Mesenteric fat pad (tissue), 1 donor: Measurements from ENCODE around the gene ERCC4. TPM values are rescaled to one million over a fixed set of nuclear protein-coding genes. Genes with fewer than 3 reads are reported as not detected.

Experiments used
- DNase-seq: peaks from one replicate; pipeline ENCODE4 v3.0.0-alpha.2; 2020; ENCODE audit warnings: low spot score
- total RNA-seq: library from RNA; stranded (reverse); fragmentation: NEBNext Ultra II Directional; extraction: Animal tissue kit (Norgen Biotek cat#: 25700); gene quantifications from one replicate; pipeline ENCODE4 v1.2.1, GENCODE V29; 2021
- donor health status: DM: yes; HTN: yes; CAD: no.

The ERCC4 gene
- total RNA-seq, 1 donor from 2014 or later, result 12.2 TPM

GRCh38 chr16:13992322-13992721 lies 72.4 kb downstream of the ERCC4 start:
- DNase-seq, result peak; percentile 24

GRCh38 chr16:13992976-13993375 lies 73.0 kb downstream of the ERCC4 start:
- peak; percentile 33 for DNase-seq

GRCh38 chr16:13994239-13995106 lies 74.5 kb downstream of the ERCC4 start:
- peak; percentile 22 for DNase-seq

GRCh38 chr16:13995194-13995593 lies 75.2 kb downstream of the ERCC4 start:
- DNase-seq, result no peak

- peak; percentile 41 for DNase-seq
Measured at GRCh38 chr16:13996778-13997288, 76.9 kb downstream of the ERCC4 start.

- peak; percentile 24 for DNase-seq
Measured at GRCh38 chr16:13997526-13997925, 77.6 kb downstream of the ERCC4 start.

GRCh38 chr16:13997933-13998332 lies 78.0 kb downstream of the ERCC4 start:
- DNase-seq, result peak; percentile 43

GRCh38 chr16:13999071-13999894 lies 79.3 kb downstream of the ERCC4 start:
- DNase-seq, result peak; percentile 62

- DNase-seq, result no peak
Measured at GRCh38 chr16:13999895-14000425, 80.0 kb downstream of the ERCC4 start.

- peak; percentile 68 for DNase-seq
Measured at GRCh38 chr16:14001521-14001920, 81.6 kb downstream of the ERCC4 start.

Other genes with a start within 250 kb of the ERCC4 start
- gene MRTFB, start 151.2 kb downstream of the ERCC4 start, total RNA-seq, result 53.8 TPM